MV-4-11 (cell line): ENCODE data around the gene DDX25.

ENCODE experiments used
- DNase-seq: peaks from one replicate; lab custom pipeline; 2025; lab: John Stamatoyannopoulos, UW

The DDX25 gene

DNA sequence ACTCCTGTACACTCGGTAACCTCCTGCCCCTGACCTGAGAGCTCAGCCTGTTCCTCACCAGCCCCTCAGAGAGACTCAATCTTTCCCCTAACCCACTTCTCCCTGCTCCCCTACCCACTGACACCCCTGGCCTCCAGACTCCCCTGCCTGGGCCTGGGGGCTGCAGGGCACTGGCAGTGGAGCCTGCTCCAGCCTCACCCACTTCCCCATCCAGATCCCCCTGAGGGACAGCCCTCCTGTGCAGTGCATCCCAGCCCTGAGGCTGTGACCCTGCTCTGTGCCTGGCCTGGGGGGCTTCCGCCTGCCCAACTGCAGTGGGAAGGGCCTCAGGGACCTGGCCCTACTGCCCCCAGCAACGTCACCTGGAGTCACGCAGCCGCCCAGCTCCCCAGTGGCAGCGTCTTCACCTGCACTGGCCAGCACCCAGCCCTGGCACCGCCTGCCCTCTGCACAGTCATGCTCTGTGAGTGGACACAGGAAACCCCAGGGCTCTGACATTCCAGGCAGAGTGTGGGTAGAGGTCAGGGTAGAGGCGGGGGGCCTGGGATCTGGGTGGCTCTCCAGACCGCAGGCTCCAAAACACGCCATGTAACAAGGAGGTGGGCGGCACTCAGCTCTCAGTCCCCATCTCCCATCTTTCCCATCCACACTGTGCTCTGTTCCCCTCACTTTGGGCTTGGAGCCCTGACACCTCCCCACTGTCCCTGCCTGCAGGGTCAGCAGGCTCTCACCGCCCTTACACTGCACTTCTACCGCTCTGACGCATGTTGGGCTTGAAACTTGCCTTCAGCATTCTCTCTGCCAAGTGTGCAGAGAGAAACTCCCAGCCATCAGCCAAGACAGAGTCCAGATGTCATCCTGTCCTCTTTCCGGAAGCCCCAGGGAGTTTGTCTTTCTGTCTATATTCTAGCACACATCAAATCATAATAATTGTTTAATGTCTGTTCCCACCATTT lies 46.7 kb downstream of the DDX25 start:
- DNase-seq = no peak

DNA sequence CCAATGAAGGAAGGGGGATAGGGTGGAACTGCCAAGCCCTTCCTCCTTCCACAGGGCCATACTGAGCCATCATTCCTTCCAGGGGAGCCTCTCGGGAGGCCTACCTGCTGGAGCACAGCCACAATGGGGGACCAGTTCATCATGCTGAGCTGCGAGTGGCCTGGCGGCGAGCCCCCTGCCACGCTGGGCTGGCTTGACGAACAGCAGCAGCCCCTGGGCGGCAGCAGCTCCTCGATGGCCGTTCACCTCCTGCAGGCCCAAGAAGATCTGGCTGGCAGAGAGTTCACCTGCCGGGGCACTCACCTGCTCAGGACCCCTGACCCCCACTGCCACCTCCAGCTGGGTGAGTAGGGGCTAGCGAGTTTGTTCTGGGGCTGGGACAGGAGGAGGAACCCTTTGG lies 47.4 kb downstream of the DDX25 start:
- DNase-seq = no peak

DNA sequence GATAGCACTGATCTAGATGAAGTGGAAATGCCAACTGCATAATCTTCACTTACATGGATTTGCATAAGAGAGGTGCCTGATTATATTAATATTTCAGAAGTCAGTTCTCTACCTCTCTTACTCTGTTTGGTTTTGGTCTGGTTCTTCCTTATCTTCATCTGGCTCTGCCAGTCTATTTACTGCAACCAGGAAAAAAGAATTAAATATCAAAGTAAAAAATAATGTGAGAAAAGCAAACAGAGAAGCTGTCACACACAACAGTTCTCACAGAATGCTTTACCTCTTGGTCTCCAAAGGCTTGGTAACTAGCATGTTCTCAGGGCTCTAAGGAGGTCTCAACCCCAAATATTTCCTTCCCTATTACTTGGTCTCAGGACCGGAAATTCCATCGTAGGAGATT lies 48.3 kb downstream of the DDX25 start:
- DNase-seq = no peak

DNA sequence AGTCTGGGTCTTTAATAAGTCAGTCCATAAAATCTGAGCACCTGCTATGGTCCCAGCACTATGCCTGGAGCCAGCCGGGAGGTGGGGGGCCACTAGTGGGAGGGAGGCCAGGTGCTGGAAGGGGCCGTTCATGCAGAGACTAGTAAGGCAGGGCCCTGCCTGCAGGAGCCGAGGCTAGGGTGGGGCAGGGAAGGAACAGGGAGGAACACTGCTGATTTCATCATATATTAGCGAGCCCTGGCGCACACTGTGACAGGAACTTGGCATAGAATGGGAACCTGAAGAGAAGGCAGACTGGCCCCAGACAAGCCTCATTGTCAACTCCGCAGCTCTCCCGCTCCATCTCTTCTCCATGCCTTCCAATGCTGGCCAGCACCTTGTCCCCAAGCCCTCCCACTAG lies 48.7 kb downstream of the DDX25 start:
- DNase-seq = no peak

DNA sequence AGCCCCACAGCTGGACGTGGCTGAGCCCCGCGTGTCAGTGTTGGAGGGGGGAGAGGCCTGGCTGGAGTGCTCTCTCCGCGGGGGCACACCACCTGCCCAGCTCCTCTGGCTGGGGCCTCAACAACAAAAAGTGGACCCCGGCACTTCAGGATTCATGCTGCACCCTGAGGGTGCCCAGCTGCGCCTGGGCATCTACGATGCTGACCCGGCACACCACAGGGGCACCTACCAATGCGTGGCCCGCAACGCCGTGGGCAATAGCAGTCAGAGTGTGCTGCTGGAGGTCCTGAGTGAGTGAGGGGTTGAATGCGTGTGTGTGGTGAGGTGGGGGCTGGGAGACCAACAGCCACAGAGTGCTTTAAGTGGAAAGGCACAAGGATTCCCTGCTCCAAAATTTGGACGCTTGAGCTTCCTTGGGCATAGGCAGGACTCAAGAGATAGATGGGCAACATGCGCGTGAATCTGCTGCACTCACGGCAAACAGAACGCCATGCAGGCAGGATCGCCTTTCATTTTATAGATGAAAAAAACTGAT lies 49.2 kb downstream of the DDX25 start:
- DNase-seq = no peak

DNA sequence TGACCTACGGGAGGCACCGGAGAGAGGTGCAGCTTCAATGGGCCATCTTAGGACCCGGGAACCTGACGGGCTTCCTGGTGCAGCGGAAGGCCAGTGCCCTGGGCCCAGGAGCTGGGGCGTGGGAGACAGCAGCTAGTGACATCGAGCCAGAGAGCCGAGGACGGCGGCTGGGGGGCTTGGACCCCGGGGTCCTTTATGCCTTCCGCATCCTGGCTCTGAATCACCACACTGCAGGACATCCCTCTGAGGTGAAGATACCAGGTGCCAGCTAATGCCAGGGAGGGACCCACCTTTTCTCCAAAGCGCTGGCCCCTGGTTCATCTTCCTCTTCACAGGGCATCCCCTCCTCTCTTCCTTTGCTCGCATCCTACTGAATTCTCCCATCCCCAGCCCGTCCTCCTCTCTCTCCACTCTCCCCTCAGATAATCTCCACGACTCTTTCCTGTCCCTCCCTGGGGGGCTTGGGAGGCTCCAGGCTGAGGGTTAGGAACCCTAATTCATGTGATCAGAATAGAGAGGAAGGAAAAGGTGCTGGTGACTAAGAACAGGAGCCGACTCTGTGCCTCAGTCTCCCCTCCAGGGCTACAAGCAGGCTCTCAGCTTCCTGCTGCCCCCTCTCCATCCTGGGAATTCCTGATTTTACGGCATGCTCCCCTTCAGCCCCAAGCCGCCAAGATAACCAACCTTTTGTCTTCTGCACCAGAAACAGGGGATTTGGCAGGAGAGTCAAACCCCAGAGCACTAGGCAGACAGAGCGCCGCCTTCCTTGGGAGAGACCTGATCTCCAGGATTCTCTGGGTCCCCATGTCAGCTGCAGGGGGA lies 50.0 kb downstream of the DDX25 start:
- no peak for DNase-seq

- no peak for DNase-seq
Observed at GRCh38 chr11:125954945-125955640, 50.8 kb downstream of the DDX25 start.

DNA sequence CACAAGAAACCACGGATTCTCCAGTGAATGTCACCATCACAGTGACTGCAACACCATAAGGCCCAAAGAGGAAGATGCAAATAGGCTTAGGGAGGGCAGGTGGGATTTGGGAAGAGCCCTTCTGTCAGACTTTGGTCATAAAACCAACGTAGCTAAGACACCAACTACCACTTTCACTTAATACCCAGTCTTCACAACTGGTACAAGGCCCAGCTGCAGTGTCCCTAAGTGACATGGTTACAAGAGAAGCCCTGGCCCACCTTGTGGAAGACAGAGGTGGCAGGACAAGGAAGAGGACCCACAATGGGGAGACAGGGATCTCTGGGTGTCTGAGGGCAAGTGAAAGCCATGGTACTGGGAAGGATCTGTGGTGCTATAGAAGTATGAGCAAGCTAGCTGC lies 51.5 kb downstream of the DDX25 start:
- DNase-seq = no peak

DNA sequence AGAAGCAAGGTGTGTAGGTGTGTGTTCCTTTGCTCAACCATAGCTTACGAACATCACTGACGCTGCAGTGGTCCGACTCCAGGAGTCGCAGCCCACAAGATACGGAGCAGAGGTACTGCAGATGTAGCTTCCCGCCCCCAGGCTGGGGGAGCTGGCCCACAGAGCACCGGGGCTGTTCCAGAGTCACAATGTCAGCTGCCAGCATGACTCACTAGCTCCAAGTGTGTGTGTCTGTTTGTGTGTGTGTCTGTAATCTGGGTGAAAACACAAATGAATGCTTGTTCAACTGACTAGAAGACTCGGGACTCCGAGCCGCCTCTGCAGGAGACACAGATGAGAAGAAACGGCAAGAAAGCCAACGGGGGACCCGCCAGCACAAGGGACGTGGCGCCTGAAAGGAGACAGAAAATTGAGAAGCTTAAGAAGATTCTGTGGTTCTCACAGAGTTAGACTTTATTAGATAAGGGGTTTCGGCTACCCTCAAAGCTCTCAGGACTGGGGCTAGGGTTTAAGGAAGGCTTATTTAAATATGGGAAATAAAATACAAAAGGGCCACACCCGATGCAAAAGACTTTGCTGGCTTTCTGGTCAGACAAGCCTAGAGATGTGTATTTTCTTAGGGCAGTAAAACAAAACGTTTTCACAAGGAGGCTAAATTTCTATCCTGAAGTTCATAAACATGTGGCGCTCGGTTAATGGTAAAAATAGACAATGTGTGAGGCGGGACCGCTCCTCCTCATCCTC lies 52.3 kb downstream of the DDX25 start:
- no peak for DNase-seq

GRCh38 chr11:125957618-125958332 lies 53.5 kb downstream of the DDX25 start:
- DNase-seq = no peak

- no peak for DNase-seq
Observed at GRCh38 chr11:125958872-125959400, 54.6 kb downstream of the DDX25 start.

DNA sequence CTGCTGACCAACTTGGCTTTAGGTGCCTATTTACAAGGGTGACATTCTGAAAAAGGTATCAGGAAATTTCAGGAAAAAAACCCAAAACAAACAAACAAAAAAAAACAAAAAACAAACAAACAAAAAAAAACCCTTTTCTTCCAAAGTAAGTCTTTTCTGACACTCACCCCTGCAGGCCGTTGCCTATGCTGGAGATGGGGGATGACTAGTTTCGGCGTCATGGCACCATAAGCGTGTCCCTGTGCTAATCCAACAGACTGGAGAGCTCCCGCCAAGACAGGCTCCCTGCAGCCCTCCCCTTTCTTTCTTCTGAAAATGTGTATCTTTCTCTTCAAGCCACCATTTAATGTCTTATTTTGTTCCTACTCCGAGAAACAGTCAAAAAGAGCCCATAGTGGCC lies 55.2 kb downstream of the DDX25 start:
- no peak for DNase-seq

- no peak for DNase-seq
Observed at GRCh38 chr11:125959931-125960330, 55.6 kb downstream of the DDX25 start.

DNA sequence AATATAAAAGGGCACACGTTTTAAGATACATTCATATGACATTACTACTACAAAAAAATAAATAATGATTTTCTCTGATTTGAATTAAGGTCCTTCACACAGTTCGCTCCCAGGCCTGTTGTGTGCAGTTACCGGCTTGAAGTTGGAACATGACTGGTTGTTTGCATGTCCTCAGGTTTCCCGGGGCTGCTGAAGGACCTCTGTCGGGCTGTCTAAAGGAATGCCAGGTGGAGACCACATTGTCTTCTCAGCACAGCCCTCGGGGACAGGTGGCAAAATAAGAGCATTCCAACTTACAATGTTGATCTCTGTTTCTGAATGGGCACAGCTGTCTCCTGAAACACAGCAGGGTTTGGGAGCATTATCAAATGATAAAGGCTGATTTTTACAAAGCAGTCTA lies 56.5 kb downstream of the DDX25 start:
- no peak for DNase-seq

DNA sequence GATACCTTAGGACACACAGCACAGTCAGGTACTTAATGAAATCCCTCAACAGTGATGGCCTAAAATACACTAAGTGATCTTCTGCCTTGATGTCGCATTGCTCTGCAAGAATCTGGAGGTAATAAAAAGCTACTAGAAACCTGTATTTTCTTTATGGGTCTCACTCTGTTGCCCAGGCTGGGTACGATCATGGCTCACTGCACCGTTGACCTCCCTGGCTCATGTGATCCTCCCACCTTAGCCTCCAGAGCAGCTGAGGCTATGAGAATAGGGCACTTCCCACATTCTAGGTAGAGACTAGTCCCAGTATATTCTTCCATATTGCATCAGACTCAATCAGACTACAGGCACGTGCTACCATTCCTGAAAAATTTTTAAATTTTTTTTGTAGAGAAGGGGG lies 63.2 kb downstream of the DDX25 start:
- DNase-seq = no peak

GRCh38 chr11:125968354-125968753 lies 64.0 kb downstream of the DDX25 start:
- peak; percentile 65 for DNase-seq

DNA sequence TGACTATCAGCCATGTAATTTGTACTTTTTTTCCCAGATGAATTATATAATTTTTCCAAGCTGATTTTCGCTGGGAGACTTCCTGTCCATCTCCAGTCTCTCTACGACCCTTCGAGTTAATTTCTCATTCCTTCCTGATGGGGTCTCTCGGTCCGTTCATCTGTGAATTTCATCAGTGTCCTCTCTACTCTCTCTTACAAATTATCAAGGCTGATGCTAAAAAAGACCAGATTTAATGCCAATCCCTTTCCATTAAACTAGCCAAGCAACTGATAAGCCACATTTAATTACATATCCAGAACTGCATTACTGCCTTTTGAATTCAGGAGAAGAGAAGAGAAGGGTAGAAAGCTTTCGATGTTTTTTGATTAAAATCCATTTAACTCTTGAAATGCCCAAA lies 67.3 kb downstream of the DDX25 start:
- DNase-seq = no peak

DNA sequence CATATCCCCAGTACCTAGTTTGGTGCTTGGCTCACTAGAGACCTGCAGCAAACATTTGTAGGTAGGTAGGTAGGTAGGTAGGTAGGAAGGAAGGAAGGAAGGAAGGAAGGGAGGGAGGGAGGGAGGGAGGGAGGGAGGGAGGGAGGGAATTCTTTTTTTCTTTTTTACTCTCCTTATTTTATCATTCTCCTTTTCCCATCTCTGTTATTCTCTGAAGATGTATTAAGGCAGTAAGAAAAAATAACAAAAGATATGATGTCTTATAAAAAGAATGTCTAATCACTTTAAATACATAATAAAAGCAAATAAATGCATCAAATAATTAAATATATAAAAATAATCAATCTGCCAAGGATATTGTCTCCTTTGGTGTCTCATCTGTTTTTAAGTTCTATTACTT lies 70.0 kb downstream of the DDX25 start:
- no peak for DNase-seq

- DNase-seq = no peak
Observed at GRCh38 chr11:125975634-125976033, 71.3 kb downstream of the DDX25 start.

GRCh38 chr11:125976156-125976555 lies 71.8 kb downstream of the DDX25 start:
- DNase-seq = no peak

- DNase-seq = no peak
Observed at GRCh38 chr11:125977333-125977732, 73.0 kb downstream of the DDX25 start.
